Adrenal gland (tissue), 12 donors: ENCODE results near the gene CROCC. TPM values are rescaled to one million over a fixed set of nuclear protein-coding genes. Genes with fewer than 3 reads are reported as not detected.

Experiments used
- DNase-seq, 7 donors: peaks; one replicate each; pipeline ENCODE4 v3.0.0-alpha.2; 2019 to 2020
- H3K27ac ChIP-seq, 5 donors: fragments of 200-600 bp; sonication (generic) in 4 of 5; 1 replicate in 3 of 5; 2 replicates in 2 of 5; pipeline versions ENCODE4 v1.5.1 to v1.8.0; 2016 to 2020; ENCODE audit warnings: mild to moderate bottlenecking in 1 of 5
- H3K27me3 ChIP-seq: fragments of 200-600 bp; 2 replicates; pipeline ENCODE4 v1.8.0; 2021
- H3K36me3 ChIP-seq, 2 donors: fragments of 200-600 bp; replicated peaks in 1 of 2; 1 replicate in 1 of 2; 2 replicates in 1 of 2; pipeline versions ENCODE4 v1.5.1 to v1.8.0; 2018 to 2022
- H3K4me1 ChIP-seq, 2 donors: fragments of 200-600 bp; replicated peaks in 1 of 2; 1 replicate in 1 of 2; 2 replicates in 1 of 2; pipeline versions ENCODE4 v1.5.1 to v1.8.0; 2018 to 2021
- H3K4me3 ChIP-seq, 4 donors: fragments of 200-600 bp; sonication (generic) in 3 of 4; one replicate each; pipeline ENCODE4 v1.5.1; 2016 to 2018
- H3K9me3 ChIP-seq, 3 donors: fragments of 200-600 bp; sonication (generic) in 1 of 3; replicated peaks in 1 of 3; 1 replicate in 2 of 3; 2 replicates in 1 of 3; pipeline versions ENCODE4 v1.5.1 to v1.8.0; 2016 to 2021
- CTCF ChIP-seq, 6 experiments: fragments of 450-650 bp in 4 of 6; fragments of 200-600 bp in 2 of 6; sonication (generic) in 1 of 6; IDR thresholded peaks; 1 replicate in 5 of 6; 2 replicates in 1 of 6; pipeline versions ENCODE4 v1.5.1 to v1.8.0; 2016 to 2021; ENCODE audit warnings: antibody characterized with exemption in 6 of 6, mild to moderate bottlenecking in 2 of 6, moderate library complexity in 1 of 6
- POLR2A ChIP-seq, 2 donors: fragments of 450-650 bp; IDR thresholded peaks; one replicate each; pipeline ENCODE4 v1.6.1; 2017; ENCODE audit warnings: antibody characterized with exemption in 2 of 2, mild to moderate bottlenecking in 2 of 2, moderate library complexity in 1 of 2
- WGBS, 4 donors: extraction: QIAGEN DNeasy Blood & Tissue Kit in 2 of 4; methylation state at CpG; one replicate each; pipeline versions ENCODE4 v1.1.5 to v1.1.7; 2013 to 2017; 5-methylcytosine and 5-hydroxymethylcytosine counted together
- intact Hi-C, 2 donors: fragments of 100-400 bp; cut with DNase I; formaldehyde crosslinking; loops; one replicate each; pipeline versions ENCODE4 v1.14.1 to v1.15.0; 2022 to 2023
- polyA plus RNA-seq, 3 donors: library from polyadenylated mRNA; stranded (reverse); fragments of 200-250 nt in 2 of 3; fragments of 350-450 nt in 1 of 3; fragmentation: Illumina TruSeq in 1 of 3; extraction: RNeasy Lipid Tissue Mini Kit (QIAGEN cat#74804) in 1 of 3; gene quantifications; one replicate each; pipeline ENCODE4 v1.2.3, GENCODE V29; 2013 to 2014
- total RNA-seq, 9 donors: library from RNA; depleted of rRNA in 4 of 9; stranded (reverse); fragments of >200 nt in 4 of 9; fragments of 120-200 nt in 1 of 9; fragmentation: NEBNext Ultra II Directional in 1 of 9; extraction: Animal tissue kit (Norgen Biotek cat#: 25700) in 1 of 9; gene quantifications; one replicate each; pipeline versions ENCODE4 v1.1.0 to v1.2.4, GENCODE V29; 2013 to 2023
- donor health status: healthy with polysubstance abuse.
- donor health status: Bipolar disorder and iron deficiency.
- donor health status: DM: yes; HTN: yes; CAD: no.
- donor health status: DM: no; HTN: no; CAD: no.
- donor health status: DM: no; HTN: no; CAD: no.
- donor health status: DM: yes; HTN: yes; CAD: no.

Gene CROCC
- total and polyA plus RNA-seq, 12 donors: 2.3 to 151 (median 19.2) TPM

DNA sequence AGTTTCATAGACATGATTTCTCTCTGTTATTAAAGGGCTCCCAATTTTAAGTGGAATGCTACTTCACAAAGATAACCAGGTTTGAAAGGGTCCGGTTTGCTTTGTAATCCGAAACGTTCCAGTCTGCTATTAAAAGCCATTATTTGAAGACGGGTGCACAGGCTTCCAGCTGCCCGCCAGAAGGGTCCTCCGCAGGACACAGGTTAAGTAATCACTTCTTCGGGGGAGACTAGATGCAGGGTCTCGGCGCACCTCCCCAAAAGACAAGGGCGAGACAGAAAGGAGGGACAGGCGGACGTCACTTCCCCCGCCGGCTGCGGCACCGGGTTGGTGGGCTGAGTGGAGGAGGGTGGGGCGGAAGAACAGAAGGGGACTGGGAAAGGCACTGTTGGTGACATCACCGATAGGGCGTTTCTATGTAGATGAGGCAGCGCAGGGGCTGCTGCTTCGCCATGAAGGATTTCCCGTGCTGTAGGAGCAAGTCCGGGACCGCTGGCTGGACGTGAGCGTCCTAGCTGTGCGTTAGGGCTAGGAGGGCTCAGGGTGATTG, 17.1 kb upstream of the CROCC start:
- H3K36me3 ChIP-seq: no peaks in the 10 kb centered on the region
- H3K4me3 ChIP-seq: peak overlapping the region; percentile 6 to 44 (median 22)
- peaks cover 0 to 5% of the 10 kb centered on the region in 2 donors for H3K4me1 ChIP-seq
- TF ChIP-seq CTCF (IDR thresholded peaks at IDR 0.05) (no peak), POLR2A (IDR thresholded peaks at IDR 0.05) (peak in 1 of 2 donors; percentile 86)
- DNase-seq: peak in 6 of 7 donors; percentile 96 to 100 (median 100)
- peak overlapping the region; percentile 89 to 99 (median 96) for H3K27ac ChIP-seq
- WGBS, 4 donors: 0 to 1% (median 0%) methylated on average over 25 to 27 of the region's 27 CpGs
- intact Hi-C loops: no loop called here
- no peaks in the 10 kb centered on the region for H3K27me3 ChIP-seq
- peaks cover 0 to 5% (median 0%) of the 10 kb centered on the region in 3 donors for H3K9me3 ChIP-seq

GRCh38 chr1:16905110-16905867, 16.4 kb upstream of the CROCC start:
- Histone ChIP-seq H3K27me3 (no peaks in the 10 kb centered on the region), H3K4me1 (peaks cover 0 to 5% of the 10 kb centered on the region in 2 donors), H3K9me3 (peaks cover 0 to 5% (median 0%) of the 10 kb centered on the region in 3 donors), H3K36me3 (no peaks in the 10 kb centered on the region), H3K4me3 (peak overlapping the region in 2 of 4 donors; percentile 32 to 44), H3K27ac (peak overlapping the region; percentile 89 to 99 (median 96))
- intact Hi-C loops: no loop called here
- TF ChIP-seq POLR2A (IDR thresholded peaks at IDR 0.05): peak; percentile 97 to 99
- peak in 1 of 6 experiments; percentile 20 for TF ChIP-seq CTCF (IDR thresholded peaks at IDR 0.05)
- WGBS, 4 donors: 5 to 6% (median 6%) methylated on average over 12 of the region's 12 CpGs
- peak in 5 of 7 donors; percentile 56 to 89 (median 65) for DNase-seq

DNA sequence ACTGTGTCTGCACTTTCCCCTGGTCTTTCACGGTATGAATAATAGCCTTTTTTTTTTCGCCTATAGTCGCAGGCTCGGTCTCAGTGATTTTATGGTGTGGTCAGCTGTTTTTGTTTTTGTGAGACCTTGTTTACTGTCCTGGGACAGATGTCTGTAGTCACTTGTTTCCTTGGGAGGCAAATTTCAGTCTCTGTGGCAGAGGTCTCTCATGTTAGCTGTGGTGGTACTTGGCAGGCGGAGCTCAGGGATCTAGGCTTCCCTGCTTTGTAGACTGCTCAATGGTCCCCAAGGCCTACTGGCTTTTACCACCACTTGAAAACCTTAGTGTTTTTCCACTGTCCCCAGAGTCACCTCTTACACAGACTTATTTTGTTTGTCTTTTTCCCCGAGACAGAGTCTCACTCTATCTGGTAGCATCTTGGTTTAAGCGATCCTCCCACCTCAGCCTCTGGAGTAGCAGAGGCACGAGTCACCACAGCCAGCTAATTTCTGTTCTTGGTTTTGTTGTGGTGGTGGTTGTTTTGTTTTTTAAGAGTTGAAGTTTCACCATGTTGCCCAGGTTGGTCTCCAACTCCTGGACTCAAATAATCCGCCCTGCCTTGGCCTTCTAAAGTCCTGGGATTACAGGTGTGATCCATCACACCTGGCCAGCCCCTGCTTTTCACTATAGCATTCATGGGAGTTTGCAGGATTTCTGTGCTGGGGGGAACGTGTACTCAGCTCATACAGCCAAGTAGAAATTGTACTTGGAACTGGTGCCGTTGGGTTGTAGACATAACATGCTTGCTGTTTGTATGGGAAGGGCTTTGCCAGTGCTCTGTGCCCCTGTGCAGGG, 15.6 kb upstream of the CROCC start:
- intact Hi-C loops: no loop called here
- H3K27me3 ChIP-seq: no peaks in the 10 kb centered on the region
- H3K9me3 ChIP-seq: peaks cover 0 to 5% (median 0%) of the 10 kb centered on the region in 3 donors
- peak overlapping the region in 4 of 5 donors; percentile 57 to 99 (median 92) for H3K27ac ChIP-seq
- no peaks in the 10 kb centered on the region for H3K36me3 ChIP-seq
- WGBS, 4 donors: 73 to 81% (median 74%) methylated on average over 11 of the region's 11 CpGs
- DNase-seq: peak in 4 of 7 donors; percentile 3 to 78 (median 28)
- H3K4me3 ChIP-seq: no peak overlapping the region
- peaks cover 0 to 5% of the 10 kb centered on the region in 2 donors for H3K4me1 ChIP-seq
- TF ChIP-seq CTCF (IDR thresholded peaks at IDR 0.05) (no peak), POLR2A (IDR thresholded peaks at IDR 0.05) (no peak)

DNA sequence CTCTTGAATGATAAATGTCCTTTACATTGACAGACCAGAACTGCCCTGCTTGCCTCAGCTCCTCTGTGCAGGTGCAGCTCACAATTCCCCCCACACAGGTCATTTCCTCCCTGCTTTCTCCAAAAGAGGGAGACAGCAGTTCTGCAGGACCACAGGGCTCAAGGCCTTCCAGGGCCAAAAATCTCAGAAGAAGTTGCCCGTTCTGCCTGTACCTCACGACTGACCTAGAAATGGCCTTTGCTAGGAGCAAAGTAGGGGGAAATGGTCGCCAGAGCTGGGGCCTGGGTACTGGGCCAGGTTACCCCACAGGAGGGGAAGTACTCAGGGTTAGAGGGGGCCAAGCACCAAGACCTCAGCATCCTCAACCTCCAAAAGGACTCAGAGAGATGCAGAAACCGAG, 14.9 kb upstream of the CROCC start:
- no peak overlapping the region for H3K27ac ChIP-seq
- intact Hi-C loops: no loop called here

More for the DNA sequence above, 14.9 kb upstream of the CROCC start:
- peak in 2 of 7 donors; percentile 17 to 20 for DNase-seq
- 83 to 89% (median 84%) methylated on average over 4 of the region's 4 CpGs for whole genome bisulfite sequencing, 4 donors
- H3K4me3 ChIP-seq: no peak overlapping the region
- TF ChIP-seq CTCF (IDR thresholded peaks at IDR 0.05): no peak
- no peak for TF ChIP-seq POLR2A (IDR thresholded peaks at IDR 0.05)
- H3K27me3 ChIP-seq: no peaks in the 10 kb centered on the region
- peaks cover 0 to 5% (median 0%) of the 10 kb centered on the region in 3 donors for H3K9me3 ChIP-seq
- H3K4me1 ChIP-seq: peaks cover 0 to 5% of the 10 kb centered on the region in 2 donors
- H3K36me3 ChIP-seq: no peaks in the 10 kb centered on the region
